GM19455 (cell line): ENCODE measurements around the gene RBX1.
"Not testable (repeated sequence)": the region's sequence is repeated elsewhere in the genome, so short reads cannot be mapped to it uniquely, and the experiment has no call there.

ENCODE experiments used
- ATAC-seq: cut with Tn5 transposase; IDR thresholded peaks from one replicate; pipeline ENCODE4 v1.9.1; 2021; ENCODE audit not compliant: unreplicated experiment

RBX1 gene

DNA sequence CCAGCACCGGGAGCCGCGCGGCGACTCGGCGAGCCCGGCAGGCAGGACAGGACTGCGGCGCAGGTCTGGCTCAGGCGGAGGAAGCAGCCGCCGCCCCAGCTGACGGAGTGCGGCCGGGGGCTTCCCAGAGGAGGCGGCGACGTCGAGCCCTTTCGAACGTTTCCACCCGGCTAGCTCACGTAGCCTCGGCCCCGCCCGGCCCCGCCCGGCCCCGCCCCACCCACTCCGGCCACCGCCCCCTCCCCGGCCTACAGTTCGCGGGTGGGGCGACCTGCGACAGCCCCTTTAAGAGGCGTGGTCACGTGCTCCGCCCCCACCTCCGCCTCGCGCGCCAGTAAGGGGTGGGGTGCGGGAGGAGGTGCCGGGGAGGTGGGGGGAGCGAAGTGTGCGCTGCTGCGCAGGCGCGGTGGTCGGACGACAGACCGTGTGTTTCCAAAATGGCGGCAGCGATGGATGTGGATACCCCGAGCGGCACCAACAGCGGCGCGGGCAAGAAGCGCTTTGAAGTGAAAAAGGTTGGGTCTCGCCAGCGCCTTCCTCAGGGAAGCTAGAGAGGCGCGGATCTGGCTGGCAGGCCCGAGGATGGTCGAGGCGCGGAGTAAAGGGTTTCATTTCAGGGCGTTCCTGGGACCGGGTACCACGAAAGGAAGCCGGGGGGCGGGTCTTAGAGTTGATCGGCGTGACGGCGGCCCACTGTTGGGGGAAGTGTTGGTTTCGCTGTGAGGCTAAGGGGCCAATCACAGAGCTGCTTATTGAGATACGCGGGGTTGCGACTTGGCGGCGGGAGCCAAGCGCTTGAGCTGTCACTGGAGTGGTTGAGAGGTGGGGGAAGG, at the start of gene RBX1:
Gene RBX1 (plus strand): TSS at position 417 of the 833 bp plus-strand sequence. CDS start 21 bp downstream, at position 438.
- peak; percentile 70 for ATAC-seq

DNA sequence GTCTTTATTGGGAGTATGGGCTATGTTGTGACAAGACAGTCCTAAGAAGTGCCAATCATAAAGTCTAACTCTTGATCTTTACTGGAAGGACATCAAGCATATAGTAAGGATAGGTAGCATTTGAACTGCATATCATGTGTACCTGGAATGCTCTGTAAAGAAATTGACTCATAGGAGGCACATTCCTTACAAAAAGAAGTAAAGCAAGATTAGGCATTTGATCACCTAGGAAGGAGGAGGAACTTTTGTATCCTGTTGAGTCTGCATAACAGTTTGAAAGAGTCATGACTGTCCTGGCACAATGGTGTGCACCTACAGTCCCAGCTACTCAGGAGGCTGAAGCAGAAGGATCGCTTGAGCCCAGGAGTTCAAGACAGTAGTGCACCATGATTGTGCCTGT, 47.1 kb upstream of the RBX1 start:
- no peak for ATAC-seq

DNA sequence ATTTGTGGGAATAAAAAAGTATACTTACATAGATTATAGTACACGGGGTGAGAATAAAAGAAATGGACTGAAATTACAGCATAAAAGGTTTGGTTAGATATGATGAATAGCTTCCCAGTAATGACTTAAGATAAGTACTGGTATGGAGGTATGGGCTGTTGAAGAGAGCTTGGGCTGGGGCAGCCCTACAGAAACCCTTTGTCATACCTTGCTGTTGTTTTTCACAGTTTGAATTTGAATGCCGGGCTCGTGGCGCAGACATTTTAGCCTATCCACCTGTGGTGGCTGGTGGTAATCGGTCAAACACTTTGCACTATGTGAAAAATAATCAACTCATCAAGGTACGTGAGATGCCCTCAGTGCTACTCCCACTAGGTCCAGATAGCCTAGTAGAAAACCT, 42.3 kb upstream of the RBX1 start:
- no peak for ATAC-seq

DNA sequence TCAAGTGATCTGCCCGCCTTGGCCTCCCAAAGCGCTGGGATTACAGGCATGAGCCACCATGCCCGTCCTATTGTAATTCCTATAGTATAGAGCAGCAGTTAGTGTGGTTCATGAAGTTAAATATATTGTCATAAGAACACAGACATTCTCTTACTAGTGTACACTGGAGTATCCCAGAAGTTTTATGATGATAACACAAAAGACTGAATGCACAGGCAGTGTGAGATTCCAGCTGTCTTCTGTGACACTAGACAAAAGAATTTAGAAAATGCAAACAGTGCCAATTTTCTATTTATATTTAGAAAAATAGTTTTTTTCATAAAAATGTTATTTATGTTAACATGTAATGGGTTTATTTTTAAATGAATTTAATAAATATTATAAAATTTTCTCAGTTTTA, 39.4 kb upstream of the RBX1 start:
- no peak for ATAC-seq

DNA sequence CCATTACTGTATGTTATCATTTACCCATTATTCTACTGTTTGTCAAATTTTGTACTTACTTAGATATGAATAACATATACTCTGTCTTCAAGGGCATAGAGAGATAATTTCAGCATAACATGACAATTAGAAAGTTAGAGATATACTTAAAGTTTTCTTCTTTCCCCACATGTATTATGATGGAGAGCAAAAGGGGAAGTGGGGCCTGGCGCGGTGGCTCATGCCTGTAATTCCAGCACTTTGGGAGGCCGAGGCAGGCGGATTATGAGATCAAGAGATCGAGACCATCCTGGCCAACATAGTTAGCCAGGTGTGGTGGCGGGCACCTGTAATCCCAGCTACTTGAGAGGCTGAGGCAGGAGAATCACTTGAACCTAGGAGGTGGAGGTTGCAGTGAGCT, 38.2 kb upstream of the RBX1 start:
- not testable (repeated sequence) for ATAC-seq

DNA sequence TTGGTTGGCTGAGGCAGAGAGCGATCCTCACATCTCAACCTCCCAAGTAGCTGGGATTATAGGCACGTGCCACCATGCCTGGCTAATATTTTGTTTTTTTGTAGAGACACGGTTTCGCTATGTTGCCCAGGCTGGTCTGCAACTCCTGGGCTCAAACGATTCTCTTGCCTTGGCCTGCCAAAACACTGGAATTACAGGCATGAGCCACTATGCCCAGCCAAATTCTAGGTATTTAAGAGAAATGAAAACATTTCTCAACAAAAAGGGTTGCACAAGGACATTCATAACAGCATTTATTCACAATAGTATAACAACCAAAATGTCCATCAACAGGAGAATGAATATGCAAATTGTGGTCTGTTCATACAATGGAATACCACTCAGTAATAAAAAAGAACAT, 31.7 kb upstream of the RBX1 start:
- ATAC-seq = no peak

DNA sequence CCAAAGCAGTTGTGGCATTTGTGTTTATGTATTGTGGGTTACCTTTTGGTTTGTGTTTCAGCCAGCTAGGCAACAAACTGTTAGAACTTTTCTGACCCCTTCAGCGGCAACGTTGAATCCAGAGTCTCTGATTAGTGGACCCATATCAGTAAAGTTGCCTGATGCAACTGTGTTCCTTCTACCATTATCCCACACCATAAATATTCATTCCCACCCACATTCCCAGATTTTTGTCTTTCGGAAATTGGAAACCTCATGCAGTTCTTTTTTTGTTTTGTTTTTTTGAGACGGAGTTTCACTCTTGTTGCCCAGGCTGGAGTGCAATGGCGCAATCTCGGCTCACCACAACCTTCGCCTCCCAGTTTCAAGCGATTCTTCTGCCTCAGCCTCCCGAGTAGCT, 30.7 kb upstream of the RBX1 start:
- ATAC-seq = no peak

DNA sequence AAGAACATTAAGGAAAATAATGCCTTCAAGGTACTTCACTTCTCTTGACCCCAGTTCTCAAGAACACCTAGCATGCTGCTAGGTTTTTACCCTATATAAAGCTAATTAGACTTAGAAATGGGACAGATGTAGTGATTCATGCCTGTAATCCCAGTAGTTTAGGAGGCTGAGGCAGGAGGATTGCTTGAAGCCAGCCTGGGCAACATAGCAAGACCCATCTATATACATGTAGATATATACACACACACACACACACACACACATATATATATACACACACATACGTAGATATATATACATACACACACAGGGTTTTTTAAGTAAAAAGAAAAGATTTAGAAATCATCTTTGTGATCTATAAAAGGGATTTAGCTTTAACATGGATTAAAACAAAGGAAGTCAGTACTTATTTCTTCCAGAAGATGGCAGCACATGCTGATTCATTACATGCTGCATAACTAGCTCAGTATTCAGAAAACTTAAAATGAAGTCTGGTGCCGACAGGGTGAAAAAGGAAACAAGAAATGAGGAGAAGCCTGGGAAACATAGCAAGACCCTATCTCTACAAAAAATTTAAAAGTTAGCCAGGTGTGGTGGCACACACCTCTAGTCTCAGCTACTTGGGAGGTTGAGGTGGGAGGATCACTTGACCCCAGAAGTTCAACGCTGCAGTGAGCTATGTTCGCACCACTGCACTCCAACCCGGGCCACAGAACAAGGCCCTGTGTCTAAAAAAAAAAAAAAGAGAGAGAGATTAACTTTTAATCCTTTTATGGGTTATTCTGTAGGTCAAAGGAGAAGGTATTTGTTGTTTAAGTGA, 28.5 kb upstream of the RBX1 start:
- ATAC-seq = no peak

DNA sequence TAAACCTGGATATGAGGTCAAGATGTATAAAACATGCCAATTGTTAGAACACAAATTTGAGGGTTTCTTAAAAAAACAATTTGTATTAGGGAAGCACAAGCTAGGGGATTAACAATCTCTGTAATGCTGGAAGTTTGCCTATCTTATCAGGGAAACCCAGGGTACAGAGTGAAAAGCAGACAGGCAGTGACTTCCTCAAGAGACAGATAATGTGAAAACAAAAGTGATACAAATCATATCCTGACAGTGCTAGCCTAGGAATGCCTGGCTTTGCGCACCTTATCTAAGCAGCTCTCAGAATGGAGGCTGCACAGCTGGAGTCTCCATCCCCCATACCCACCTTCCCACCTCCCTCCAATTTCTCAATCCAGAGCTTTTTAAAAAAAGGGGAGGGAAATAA, 22.5 kb upstream of the RBX1 start:
- ATAC-seq = no peak

DNA sequence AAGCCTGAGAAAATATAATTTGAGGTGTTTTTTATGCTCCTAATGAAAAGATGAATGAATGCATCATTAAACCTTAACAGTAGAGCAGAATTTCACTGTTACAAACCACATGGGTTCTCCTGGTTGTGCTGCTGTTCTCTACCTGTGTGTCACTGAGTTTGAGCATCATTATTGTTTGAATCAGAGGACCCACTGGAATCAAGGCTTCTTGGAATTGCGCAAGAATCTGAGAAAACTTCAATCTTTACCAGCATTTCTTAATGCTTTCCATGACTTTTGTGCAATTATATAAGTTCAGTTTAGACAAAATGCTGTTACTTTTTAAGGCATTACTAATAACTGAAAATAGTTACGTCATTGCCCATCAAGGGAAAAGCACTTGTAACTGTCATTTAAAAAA, 18.8 kb upstream of the RBX1 start:
- no peak for ATAC-seq

DNA sequence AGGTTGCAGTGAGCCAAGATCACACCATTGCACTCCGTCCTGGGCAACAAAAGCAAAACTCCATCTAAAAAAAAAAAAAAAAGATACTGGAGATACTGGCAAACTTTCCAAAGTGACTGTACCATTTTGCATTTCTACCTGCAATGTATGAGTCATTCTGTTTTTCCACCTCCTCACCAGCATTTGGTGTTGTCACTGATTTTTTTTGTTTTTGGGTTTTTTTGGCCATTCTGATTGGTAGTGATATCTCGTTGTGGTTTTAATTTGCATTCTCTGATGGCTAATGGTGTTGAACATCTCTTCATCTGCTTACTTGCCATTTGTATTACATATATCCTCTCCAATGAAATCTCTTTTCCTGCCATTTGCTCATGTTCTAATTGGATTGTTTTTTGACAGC, 12.0 kb upstream of the RBX1 start:
- no peak for ATAC-seq

DNA sequence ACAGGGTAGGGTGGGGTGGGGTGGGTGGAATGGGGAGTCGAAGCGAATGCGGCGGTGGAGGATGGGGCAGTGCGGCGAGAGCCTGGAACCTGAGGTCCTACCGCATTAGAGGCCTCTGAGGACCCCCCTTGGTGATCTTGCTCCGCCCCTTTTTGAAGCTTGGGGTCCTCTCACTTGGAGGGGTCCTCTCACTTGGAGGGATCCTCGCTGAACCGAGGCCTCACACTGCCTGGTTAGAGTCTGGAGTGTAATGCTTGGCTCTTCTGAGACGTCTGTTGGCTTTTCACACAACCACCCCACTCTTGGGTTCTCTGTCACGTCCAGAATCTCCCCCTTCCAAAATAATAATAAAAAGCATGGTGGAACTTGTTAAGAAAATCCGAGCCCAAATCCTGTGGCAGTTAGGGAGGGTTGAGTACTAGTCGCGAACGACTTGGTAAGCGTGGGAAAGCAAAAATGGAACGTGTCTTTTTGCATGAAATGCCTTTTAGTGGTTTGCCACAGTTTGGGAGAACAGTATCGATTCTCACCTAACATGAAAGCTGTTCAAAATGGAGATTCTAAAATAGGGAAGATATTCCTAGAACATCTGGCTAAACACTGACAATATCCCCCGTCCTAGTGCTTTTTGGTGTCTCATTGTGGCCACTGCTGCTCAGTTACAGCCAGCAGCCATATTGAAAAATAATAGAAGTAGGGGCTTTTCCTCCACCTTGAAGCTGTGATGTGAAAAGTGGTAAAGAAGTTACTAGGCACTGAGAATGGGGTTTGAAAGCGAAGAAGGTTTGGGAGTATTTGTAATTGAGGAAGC, 822 bp downstream of the RBX1 start:
- no peak for ATAC-seq

DNA sequence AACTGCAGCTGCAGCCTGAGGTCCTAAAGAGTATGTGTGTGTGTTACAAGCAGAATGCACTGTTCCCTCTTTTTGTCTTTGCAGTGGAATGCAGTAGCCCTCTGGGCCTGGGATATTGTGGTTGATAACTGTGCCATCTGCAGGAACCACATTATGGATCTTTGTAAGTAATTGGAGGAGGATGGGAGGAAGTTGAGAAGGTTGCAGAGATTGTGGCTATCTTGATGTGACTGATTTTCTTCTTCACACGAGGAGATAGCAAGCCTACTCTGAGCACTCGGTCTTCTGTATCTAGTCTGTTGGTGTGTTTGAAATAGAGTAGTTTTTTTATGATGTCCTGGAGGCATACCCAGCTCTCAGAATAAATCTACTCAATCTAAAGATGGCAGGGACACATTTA, 2.3 kb downstream of the RBX1 start:
- ATAC-seq = no peak

DNA sequence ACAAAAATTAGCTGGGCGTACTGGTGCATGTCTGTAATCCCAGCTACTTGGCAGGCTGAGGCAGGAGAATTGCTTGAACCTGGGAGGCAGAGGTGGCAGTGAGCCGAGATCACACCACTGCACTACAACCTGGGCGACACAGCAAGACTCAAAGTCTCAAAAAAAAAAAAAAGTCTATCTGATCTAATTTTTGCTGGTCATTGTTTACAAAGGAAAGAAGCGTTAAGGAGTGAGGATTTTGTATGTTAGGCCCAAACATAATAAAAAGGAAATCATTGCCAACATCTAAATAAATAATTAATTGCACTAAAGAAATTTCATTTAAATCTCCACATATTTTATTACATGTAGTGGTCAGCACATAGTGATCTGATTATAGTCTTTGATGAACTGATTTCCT, 2.9 kb downstream of the RBX1 start:
- no peak for ATAC-seq

DNA sequence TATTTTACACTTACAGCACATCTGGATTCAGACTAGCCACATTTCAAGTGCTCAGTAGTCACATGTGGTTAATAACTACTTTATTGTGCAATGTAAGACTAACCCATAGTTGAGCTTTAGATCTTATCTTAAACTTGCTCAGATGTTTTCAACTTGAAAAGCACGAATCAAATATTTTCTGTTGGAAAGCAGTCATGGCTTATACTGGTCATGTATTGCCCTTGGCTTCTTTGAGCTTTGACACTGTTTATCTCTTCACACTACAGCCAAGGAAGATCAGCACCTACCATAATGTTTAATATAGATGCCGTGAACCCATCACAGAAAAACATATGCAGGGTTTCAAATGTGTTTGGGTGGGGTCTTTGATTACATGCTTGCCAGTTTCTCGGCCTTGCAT, 4.4 kb downstream of the RBX1 start:
- no peak for ATAC-seq

DNA sequence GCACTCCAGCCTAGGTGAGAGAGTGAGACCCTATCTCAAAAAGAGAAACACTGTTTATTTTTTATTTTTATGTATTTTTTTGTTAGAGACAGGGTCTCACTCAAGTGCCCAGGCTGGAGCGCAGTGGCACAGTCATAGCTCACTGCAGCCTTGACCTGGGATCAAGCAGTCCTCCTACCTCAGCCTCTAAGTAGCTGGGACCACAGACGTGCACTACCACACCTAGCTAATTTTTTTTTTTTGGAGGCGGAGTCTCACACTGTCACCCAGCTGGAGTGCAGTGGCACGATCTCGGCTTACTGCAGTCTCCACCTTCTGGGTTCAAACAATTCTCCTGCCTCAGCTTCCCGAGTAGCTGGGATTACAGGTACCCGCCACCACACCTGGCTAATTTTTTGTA, 6.4 kb downstream of the RBX1 start:
- ATAC-seq = no peak

DNA sequence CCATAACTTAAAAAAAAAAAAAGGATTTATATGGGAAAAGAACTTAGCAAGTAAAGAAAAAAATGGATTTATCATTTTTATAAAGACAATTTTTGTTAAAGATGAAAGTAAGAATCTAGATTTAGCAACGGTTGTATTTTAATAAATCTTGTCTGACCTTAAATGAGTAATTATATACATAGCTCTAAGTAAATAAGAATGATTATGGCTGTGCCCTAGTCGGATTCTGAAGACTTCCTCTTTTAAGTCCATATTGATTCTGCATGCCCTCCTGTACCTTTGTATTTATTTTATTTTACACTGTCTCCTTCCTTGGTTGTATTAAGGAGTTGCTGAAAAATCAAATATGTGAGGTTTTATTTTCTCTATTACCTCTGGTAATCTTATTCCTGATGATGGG, 7.1 kb downstream of the RBX1 start:
- ATAC-seq = no peak

DNA sequence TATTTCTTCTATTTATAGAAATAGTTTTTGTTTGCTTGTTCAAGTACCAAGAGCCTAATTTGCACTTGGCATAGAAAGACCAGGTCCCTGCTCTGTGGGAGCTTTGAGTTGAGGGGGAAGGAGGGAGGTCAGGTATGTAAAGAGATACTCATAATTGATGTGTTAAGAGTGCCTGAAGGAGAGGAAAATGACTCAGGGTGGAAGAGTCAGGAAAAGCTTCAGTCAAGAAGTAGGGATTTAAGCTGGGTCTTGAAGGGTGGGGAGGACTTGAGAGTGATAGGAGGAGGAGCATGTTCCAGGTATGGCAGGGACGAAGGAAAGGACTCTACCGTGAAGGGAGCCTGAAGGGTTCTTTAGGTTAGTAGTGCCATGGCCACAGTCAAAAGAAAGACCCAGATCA, 9.0 kb downstream of the RBX1 start:
- ATAC-seq = no peak

DNA sequence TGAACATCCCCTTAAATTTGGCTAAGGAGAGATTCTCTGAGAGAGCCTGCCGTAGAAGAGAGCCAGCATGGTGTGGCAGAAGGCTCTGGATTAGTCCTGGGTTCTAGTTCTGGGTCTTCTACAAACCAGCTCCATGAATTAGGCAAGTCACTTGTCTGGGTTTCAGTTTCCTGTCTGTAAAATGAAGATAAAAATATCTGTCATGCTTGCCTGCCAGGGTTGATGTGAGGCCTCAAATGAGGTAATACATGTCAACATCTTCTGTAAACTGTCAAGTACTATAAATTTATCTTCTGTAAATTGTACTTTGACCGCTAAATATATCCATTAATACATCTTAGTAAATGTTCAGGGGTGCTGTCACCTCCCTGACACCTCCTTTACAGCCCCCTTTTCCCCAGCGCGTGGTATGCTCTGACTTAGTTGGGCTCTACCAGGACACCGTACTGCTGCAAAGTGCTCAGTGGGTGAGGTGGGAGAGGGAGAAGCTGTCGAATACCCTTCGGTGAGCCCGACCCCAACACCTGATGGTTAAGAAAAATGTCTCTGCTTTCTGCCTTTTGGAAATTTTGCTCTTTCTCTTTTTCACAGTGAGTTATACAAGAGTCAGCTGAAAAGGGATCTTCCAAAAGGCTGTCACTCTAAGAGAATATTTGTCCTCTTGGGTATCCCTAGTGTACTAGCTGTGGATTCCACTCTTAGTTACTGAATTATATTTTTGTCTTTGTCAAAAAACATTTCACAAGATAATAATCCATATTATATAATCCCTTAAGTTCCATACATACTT, 15.0 kb downstream of the RBX1 start:
- no peak for ATAC-seq

DNA sequence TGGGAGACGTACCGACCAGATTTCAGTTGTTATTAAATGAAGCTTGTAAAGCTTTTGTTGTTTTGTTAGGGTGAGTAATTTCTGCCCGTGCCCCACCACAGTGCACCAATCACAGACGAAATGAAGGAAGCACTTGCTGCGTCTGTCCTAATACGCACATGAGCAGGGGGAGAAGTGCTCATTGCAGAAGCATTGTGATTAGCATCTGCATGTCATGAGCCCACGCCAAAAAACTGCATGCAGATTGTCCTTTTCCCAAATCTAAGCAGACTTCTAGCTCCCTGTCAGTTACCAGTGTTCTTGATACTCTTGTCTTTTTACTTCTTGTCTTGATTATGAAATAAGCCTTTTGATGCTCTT, 15.5 kb downstream of the RBX1 start:
- ATAC-seq = no peak
